Activated CD4-positive, CD25-positive, alpha-beta regulatory T cell (primary cell): ENCODE data around the gene AP3D1.
"Not testable (repeated sequence)": the region's sequence is repeated elsewhere in the genome, so short reads cannot be mapped to it uniquely, and the experiment has no call there.

Experiments used
- DNase-seq, 4 experiments: peaks; one replicate each; lab custom pipeline; 2025; lab: John Stamatoyannopoulos, UW

AP3D1 gene

DNA sequence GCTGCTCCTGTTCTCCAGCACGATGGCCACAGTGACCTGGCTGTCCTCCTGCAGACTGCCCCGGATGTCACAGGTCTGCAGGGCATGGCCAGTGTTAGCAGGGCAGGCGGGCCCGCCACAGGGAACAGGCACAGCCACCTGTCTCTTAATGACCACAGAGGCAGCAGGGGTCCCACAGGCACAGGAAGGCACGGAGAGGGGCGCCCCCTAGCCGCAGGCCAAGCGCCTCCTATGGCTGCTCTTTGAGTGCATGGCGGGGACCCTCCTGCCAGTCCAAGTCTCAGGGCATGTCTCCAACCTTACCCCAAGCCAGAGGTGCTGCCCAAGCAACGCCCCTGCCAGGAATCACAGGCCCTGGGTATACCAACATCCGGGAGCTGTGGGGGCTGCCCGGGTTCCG, 40.5 kb downstream of the AP3D1 start:
- no peak for DNase-seq

GRCh38 chr19:2109046-2109864, 42.1 kb downstream of the AP3D1 start:
- no peak for DNase-seq

GRCh38 chr19:2108251-2109016, 42.9 kb downstream of the AP3D1 start:
- no peak for DNase-seq

- no peak for DNase-seq
Observed at GRCh38 chr19:2103045-2103707, 48.2 kb downstream of the AP3D1 start.

- no peak for DNase-seq
Observed at GRCh38 chr19:2101417-2102335, 49.7 kb downstream of the AP3D1 start.

DNA sequence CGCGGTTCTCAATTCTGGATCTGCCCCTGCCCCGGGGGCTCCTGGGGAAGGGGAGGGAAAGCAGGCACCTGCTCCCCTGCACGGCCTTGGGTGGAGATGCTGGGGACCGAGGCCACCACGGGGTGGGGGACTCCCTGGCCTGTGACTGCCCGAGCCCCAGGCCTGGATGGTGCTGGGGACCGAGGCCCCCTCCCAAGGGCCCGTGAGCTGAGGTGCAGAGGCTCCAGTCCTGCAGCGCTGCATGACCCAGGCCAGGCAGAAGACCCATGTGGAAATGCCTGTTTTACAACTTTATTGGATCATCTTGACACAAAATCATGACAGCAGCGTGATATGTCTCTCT, 50.7 kb downstream of the AP3D1 start:
- no peak for DNase-seq

GRCh38 chr19:2099937-2100718, 51.2 kb downstream of the AP3D1 start:
- no peak for DNase-seq

DNA sequence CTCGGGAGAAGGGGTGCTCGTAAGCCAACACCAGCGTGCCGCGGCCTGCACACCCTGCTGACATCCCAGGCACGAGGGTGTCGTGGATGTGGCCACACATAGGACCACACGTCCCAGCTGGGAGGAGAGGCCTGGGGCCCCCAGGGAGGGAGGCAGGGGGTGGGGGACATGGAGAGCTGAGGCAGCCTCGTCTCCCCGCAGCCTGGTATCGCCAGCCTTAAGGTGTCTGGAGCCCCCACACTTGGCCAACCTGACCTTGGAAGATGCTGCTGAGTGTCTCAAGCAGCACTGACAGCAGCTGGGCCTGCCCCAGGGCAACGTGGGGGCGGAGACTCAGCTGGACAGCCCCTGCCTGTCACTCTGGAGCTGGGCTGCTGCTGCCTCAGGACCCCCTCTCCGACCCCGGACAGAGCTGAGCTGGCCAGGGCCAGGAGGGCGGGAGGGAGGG, 52.3 kb downstream of the AP3D1 start:
- DNase-seq = no peak

GRCh38 chr19:2097886-2098327, 53.5 kb downstream of the AP3D1 start:
- no peak for DNase-seq

DNA sequence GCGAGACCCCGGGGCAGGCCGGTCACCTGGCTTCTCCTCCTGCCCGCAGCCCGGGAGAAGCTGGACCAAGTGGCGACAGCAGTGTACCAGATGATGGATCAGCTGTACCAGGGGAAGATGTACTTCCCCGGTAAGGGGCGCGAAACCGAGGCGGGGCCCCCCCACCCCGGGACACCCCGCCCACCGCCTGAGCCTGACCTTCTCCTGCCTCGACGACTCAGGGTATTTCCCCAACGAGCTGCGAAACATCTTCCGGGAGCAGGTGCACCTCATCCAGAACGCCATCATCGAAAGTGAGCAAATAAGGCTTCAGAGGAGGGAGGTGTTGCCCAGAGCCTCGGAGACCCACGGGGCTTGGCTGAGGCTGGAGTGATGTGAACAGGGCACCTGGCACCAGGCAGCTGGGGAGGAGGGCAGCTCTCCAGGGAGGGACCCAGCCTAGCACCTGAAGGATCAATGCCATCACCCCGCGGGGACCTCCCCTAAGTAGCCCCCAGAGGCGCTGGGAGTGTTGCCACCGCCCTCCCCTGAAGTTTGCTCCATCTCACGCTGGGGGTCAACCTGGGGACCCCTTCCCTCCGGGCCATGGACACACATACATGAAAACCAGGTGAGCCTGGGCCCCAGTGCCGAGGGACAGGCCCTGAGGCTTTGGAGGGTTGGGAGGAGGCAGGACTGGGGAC, 54.0 kb downstream of the AP3D1 start:
- peak in 1 of 4 experiments; percentile 24 for DNase-seq

DNA sequence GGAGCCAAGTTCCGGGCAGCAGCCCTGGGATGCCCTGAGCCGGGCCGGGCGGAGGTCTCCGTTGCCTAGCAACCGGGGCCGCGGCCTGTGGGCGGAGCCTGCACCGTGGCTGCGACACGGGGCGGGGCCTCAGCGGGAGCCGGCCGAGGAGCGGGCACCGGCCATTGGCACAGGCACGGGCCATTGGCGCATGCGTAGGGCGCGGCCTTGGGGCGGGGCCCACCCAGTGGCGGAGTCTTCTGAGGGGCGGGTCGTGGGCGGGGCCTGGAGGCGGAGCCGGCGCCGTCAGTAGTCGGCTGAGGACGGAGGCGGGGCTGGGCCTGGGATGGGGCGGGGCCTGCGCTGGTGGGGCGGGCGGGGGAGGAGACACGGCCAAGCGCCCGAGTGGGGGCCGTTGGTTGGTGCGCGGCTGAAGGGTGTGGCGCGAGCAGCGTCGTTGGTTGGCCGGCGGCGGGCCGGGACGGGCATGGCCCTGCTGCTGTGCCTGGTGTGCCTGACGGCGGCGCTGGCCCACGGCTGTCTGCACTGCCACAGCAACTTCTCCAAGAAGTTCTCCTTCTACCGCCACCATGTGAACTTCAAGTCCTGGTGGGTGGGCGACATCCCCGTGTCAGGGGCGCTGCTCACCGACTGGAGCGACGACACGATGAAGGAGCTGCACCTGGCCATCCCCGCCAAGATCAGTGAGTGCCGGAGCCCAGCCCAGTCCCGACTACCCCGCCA, 54.7 kb downstream of the AP3D1 start, which contains the start of gene IZUMO4:
IZUMO4 (plus strand) TSS at position 436 of the 723 bp plus-strand sequence; CDS start at position 467, 31 bp downstream.
- DNase-seq = peak; percentile 99 to 100 (median 100)

- DNase-seq = peak; percentile 85 to 90 (median 88)
Observed at GRCh38 chr19:2096034-2096479, 55.3 kb downstream of the AP3D1 start, which contains the start of gene MOB3A. Gene MOB3A (minus strand): TSS chr19:2096326. CDS start chr19:2078560, 17,766 bp downstream.

- DNase-seq = not testable (repeated sequence)
Observed at GRCh38 chr19:2091926-2092525, 59.3 kb downstream of the AP3D1 start.

DNA sequence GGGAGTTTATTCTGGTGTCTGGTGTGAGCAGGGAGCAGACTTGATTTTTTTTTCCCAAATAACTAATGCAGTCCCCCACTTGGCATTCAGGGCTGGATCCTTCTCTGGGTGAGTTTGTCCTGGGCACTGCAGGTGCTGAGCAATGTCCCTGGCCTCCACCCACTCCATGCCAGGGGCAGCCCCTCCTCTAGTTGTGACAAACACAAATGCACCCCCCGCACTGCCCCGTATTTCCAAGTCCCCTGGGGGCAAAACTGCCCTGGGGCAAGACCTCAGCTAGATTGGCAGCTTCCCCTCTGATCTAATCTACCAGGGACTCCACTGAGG, 61.7 kb downstream of the AP3D1 start:
- DNase-seq = no peak

GRCh38 chr19:2089001-2089711, 62.2 kb downstream of the AP3D1 start:
- no peak for DNase-seq

DNA sequence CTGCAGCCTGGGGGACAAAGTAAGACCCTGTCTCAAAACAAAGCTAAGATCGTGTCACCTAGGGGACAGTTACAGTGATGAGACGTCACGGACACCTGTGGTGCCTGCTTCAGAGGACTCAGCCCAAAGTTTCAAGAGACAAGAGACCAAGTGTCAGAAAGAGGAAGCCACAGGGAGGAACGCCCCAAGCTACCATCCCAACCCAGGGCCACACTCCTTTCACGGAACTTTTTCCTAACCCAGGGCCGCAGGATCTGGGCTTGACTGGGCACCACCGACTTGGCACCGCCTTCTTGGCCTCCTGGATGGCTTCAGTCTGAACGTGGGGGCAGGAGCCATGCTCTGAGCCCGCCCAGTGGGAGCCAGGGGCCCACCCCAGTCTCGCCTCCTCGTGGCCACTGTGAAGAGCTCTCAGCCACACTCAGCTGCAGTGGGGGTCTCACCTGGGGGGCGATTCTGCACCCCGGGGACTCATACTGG, 63.7 kb downstream of the AP3D1 start:
- DNase-seq = no peak

- DNase-seq = not testable (repeated sequence)
Observed at GRCh38 chr19:2086695-2087620, 64.4 kb downstream of the AP3D1 start.
